ENCODE results near the gene POC1B. TPM values are rescaled to one million over a fixed set of nuclear protein-coding genes. Genes with fewer than 3 reads are reported as not detected.

POC1B gene
- total and polyA plus RNA-seq, 12 donors: 3.3 to 18.5 (median 11.8) TPM

GRCh38 chr12:89448526-89448925, 77.3 kb downstream of the POC1B start:
- no peak for TF ChIP-seq POLR2A (IDR thresholded peaks at IDR 0.05)
- TF ChIP-seq, protein P1, sequence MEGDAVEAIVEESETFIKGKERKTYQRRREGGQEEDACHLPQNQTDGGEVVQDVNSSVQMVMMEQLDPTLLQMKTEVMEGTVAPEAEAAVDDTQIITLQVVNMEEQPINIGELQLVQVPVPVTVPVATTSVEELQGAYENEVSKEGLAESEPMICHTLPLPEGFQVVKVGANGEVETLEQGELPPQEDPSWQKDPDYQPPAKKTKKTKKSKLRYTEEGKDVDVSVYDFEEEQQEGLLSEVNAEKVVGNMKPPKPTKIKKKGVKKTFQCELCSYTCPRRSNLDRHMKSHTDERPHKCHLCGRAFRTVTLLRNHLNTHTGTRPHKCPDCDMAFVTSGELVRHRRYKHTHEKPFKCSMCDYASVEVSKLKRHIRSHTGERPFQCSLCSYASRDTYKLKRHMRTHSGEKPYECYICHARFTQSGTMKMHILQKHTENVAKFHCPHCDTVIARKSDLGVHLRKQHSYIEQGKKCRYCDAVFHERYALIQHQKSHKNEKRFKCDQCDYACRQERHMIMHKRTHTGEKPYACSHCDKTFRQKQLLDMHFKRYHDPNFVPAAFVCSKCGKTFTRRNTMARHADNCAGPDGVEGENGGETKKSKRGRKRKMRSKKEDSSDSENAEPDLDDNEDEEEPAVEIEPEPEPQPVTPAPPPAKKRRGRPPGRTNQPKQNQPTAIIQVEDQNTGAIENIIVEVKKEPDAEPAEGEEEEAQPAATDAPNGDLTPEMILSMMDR (IDR thresholded peaks at IDR 0.05): no peak
- no peaks in the 10 kb centered on the region for H3K27me3 ChIP-seq
- intact Hi-C loops (cut with DNase I): no loop called here
- H3K36me3 ChIP-seq (replicated peaks in 1 of 2): no peaks in the 10 kb centered on the region
- H3K4me3 ChIP-seq: no peak overlapping the region
- H3K27ac ChIP-seq: no peak overlapping the region
- no peaks in the 10 kb centered on the region for H3K9me3 ChIP-seq (replicated peaks in 1 of 3)
- no peak for DNase-seq
- H3K4me1 ChIP-seq (replicated peaks in 1 of 2): peaks cover 0 to 32% of the 10 kb centered on the region in 2 donors

DNA sequence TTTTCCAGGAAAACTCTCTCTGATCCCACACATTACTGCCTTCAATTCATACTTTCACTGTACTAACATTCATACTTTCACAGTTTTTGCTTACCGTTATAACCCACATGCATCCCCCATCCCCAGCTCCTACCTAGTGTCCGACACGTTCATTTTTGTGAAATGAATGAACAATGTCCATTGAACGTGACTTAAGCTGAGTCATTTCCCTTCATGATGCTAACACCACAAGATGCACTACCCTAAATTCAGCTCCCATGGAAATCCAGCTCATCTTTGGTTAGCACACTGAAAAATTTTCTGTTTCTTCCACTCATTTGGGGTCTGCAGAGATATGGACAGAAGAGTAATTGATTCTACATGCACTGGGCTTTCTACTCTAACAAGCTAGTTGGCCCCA, 85.9 kb downstream of the POC1B start:
- WGBS, 4 donors: 88 to 95% (median 89%) methylated on average over 4 of the region's 4 CpGs
- no peaks in the 10 kb centered on the region for H3K27me3 ChIP-seq
- no peak for DNase-seq
- TF ChIP-seq, protein P1 (IDR thresholded peaks at IDR 0.05): no peak
- no peak for TF ChIP-seq POLR2A (IDR thresholded peaks at IDR 0.05)
- no peaks in the 10 kb centered on the region for H3K9me3 ChIP-seq (replicated peaks in 1 of 3)
- H3K36me3 ChIP-seq (replicated peaks in 1 of 2): no peaks in the 10 kb centered on the region
- H3K4me1 ChIP-seq (replicated peaks in 1 of 2): no peaks in the 10 kb centered on the region
- no peak overlapping the region for H3K4me3 ChIP-seq
- intact Hi-C loops (cut with DNase I): no loop called here
- H3K27ac ChIP-seq: no peak overlapping the region

DNA sequence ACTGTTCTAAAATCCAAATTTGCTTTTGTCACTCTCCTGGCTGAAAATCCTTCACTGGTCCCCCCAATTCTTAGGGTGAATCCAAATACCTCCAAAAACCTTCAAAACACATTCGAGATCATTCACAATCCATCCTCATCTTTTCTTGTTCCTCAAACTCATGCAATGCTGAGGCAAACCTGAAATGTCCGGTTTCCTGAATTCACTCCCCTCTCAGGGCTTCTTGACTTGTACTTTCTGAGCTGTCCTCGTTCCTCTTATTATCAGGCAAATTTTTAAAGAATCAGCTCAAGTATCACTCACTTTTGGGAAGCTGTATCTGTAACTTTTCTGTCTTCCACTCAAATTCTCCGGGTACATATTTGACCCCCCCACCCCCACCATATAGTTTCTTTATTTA, 88.6 kb downstream of the POC1B start:
- Histone ChIP-seq H3K4me3 (no peak overlapping the region), H3K27me3 (no peaks in the 10 kb centered on the region), H3K9me3 (replicated peaks in 1 of 3) (no peaks in the 10 kb centered on the region), H3K36me3 (replicated peaks in 1 of 2) (no peaks in the 10 kb centered on the region), H3K27ac (no peak overlapping the region), H3K4me1 (replicated peaks in 1 of 2) (no peaks in the 10 kb centered on the region)
- DNase-seq: no peak
- 74 to 89% (median 81%) methylated on average over 4 of the region's 4 CpGs for WGBS, 4 donors
- TF ChIP-seq, protein P1 (IDR thresholded peaks at IDR 0.05): no peak
- no peak for TF ChIP-seq POLR2A (IDR thresholded peaks at IDR 0.05)
- intact Hi-C loops (cut with DNase I): no loop called here

DNA sequence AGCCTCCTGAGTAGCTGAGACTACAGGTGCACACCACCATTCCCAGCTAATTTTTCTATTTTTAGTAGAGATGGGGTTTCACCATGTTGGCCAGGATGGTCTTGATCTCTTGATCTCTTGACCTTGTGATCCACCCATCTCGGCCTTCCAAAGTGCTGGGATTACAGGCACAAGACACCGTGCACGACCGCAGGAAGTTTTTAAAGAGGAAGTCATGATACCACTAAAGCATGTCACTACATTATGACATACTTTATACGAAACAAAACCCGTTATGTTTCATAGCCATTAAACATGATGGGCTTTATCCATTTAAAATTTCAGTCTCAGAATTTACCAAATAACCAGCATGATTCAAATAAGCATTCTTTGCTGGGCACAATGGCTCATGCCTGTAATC, 89.8 kb downstream of the POC1B start:
- Histone ChIP-seq H3K36me3 (replicated peaks in 1 of 2) (no peaks in the 10 kb centered on the region), H3K4me3 (no peak overlapping the region), H3K4me1 (replicated peaks in 1 of 2) (peaks cover 0 to 6% of the 10 kb centered on the region in 2 donors), H3K27me3 (no peaks in the 10 kb centered on the region), H3K9me3 (replicated peaks in 1 of 3) (no peaks in the 10 kb centered on the region), H3K27ac (no peak overlapping the region)
- intact Hi-C loops (cut with DNase I): no loop called here
- DNase-seq: no peak
- 72 to 89% (median 84%) methylated on average over 6 of the region's 6 CpGs for WGBS, 4 donors
- TF ChIP-seq, protein P1 (IDR thresholded peaks at IDR 0.05): no peak
